RPMI8226 (cell line): ENCODE results near the gene LMF2.

Experiments used
- DNase-seq: peaks from one replicate; pipeline ENCODE4 v3.0.0-alpha.2; 2015

The LMF2 gene

GRCh38 chr22:50460938-50461337, 46.6 kb downstream of the LMF2 start:
- DNase-seq, result no peak

GRCh38 chr22:50459496-50460140, 47.9 kb downstream of the LMF2 start:
- DNase-seq, result no peak

GRCh38 chr22:50459016-50459415, 48.5 kb downstream of the LMF2 start:
- no peak for DNase-seq

- DNase-seq, result no peak
These were observed 50.9 kb downstream of the LMF2 start for GRCh38 chr22:50456466-50457234.

- DNase-seq, result no peak
These were observed 51.5 kb downstream of the LMF2 start for GRCh38 chr22:50456026-50456425.

GRCh38 chr22:50455201-50455600, 52.3 kb downstream of the LMF2 start:
- DNase-seq, result no peak

- no peak for DNase-seq
These were observed 52.9 kb downstream of the LMF2 start for GRCh38 chr22:50454556-50455075.
